Mucosa of descending colon (tissue), 3 donors: ENCODE measurements around the gene FOXI1. TPM values are rescaled to one million over a fixed set of nuclear protein-coding genes. Genes with fewer than 3 reads are reported as not detected.

ENCODE experiments used
- ATAC-seq: fragments of 200-7000 bp; cut with Tn5 transposase; one replicate; pipeline ENCODE4 v1.9.1; 2020; ENCODE audit warnings: mild to moderate bottlenecking, moderate library complexity
- DNase-seq, 3 donors: peaks; one replicate each; pipeline ENCODE4 v3.0.0-alpha.2; 2020
- H3K36me3 ChIP-seq: fragments of 200-600 bp; one replicate; pipeline ENCODE4 v1.8.0; 2021; ENCODE audit warnings: low read depth, mild to moderate bottlenecking
- H3K4me1 ChIP-seq: fragments of 200-600 bp; one replicate; pipeline ENCODE4 v1.8.0; 2021; ENCODE audit warnings: low read depth, mild to moderate bottlenecking
- H3K4me3 ChIP-seq: fragments of 200-600 bp; one replicate; pipeline ENCODE4 v1.8.0; 2021; ENCODE audit warnings: mild to moderate bottlenecking
- H3K9me3 ChIP-seq: fragments of 200-600 bp; one replicate; pipeline ENCODE4 v1.8.0; 2021; ENCODE audit warnings: mild to moderate bottlenecking
- intact Hi-C, 2 donors: fragments of 100-400 bp; cut with DNase I in 1 of 2; cut with micrococcal nuclease in 1 of 2; formaldehyde crosslinking; loops; one replicate each; pipeline versions ENCODE4 v1.11.0 to v1.11.1; 2022; cut with DNase I, micrococcal nuclease
- total RNA-seq, 3 donors: library from RNA; stranded (reverse); fragmentation: NEBNext Ultra II Directional in 2 of 3; extraction: Animal tissue kit (Norgen Biotek cat#: 25700) in 2 of 3; gene quantifications; one replicate each; pipeline versions ENCODE4 v1.2.1 to v1.2.4, GENCODE V29; 2021 to 2023
- TF ChIP-seq, protein P1 (sequence below): fragments of 200-600 bp; IDR thresholded peaks from one replicate; pipeline ENCODE4 v1.8.0; 2022; ENCODE audit warnings: antibody characterized with exemption, mild to moderate bottlenecking
- donor health status: DM: no; HTN: no; CAD: no; lungs with moderate emphysema.
- donor health status: DM: no; HTN: no; CAD: no.
- donor health status: DM: no; HTN: yes; CAD: no.

Gene FOXI1
- total RNA-seq, 3 donors from 2014 or later = 0.80 TPM; not detected in 2

GRCh38 chr5:170095646-170096045 is 10.1 kb upstream of the FOXI1 start:
- no peak for ATAC-seq

GRCh38 chr5:170097934-170098333 is 7.8 kb upstream of the FOXI1 start:
- intact Hi-C loops = no loop called here
- H3K36me3 ChIP-seq = no peaks in the 10 kb centered on the region
- DNase-seq = peak in 1 of 3 donors; percentile 6
- no peaks in the 10 kb centered on the region for H3K4me1 ChIP-seq
- TF ChIP-seq, protein P1, sequence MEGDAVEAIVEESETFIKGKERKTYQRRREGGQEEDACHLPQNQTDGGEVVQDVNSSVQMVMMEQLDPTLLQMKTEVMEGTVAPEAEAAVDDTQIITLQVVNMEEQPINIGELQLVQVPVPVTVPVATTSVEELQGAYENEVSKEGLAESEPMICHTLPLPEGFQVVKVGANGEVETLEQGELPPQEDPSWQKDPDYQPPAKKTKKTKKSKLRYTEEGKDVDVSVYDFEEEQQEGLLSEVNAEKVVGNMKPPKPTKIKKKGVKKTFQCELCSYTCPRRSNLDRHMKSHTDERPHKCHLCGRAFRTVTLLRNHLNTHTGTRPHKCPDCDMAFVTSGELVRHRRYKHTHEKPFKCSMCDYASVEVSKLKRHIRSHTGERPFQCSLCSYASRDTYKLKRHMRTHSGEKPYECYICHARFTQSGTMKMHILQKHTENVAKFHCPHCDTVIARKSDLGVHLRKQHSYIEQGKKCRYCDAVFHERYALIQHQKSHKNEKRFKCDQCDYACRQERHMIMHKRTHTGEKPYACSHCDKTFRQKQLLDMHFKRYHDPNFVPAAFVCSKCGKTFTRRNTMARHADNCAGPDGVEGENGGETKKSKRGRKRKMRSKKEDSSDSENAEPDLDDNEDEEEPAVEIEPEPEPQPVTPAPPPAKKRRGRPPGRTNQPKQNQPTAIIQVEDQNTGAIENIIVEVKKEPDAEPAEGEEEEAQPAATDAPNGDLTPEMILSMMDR = no peak
- no peak overlapping the region for H3K4me3 ChIP-seq
- no peaks in the 10 kb centered on the region for H3K9me3 ChIP-seq
- no peak for ATAC-seq

More at GRCh38 chr5:170095646-170096045, 10.1 kb upstream of the FOXI1 start:
- no peak overlapping the region for H3K4me3 ChIP-seq
- no peak for DNase-seq
- no peaks in the 10 kb centered on the region for H3K4me1 ChIP-seq
- intact Hi-C loops = no loop called here
- no peaks in the 10 kb centered on the region for H3K36me3 ChIP-seq
- no peaks in the 10 kb centered on the region for H3K9me3 ChIP-seq
- TF ChIP-seq, protein P1 = no peak

- H3K4me1 ChIP-seq = no peaks in the 10 kb centered on the region
- intact Hi-C loops = no loop called here
- no peak overlapping the region for H3K4me3 ChIP-seq
- TF ChIP-seq, protein P1 = no peak
- no peaks in the 10 kb centered on the region for H3K36me3 ChIP-seq
- no peaks in the 10 kb centered on the region for H3K9me3 ChIP-seq
- peak; percentile 48 for ATAC-seq
- DNase-seq = peak in 2 of 3 donors; percentile 42 to 83
These were observed 5.4 kb upstream of the FOXI1 start for GRCh38 chr5:170100066-170100943.

DNA sequence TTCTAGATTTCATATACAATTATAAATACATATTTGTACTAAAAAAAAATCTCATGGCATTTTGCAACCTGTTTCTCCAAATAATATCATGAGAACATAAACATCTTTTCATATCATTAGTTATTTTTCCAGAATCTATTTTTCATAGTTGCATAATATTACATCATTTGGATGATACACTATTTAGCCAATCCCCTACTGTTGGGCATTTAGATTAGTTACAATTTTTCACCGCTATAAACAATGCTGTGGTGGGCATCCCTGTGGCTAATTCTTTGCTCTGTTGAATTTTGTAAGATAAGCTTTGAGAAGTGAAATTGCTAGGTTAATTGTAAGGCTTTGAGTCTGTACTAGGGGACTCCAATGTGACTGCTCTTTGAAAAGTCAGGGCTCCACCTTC is 2.2 kb upstream of the FOXI1 start:
- TF ChIP-seq, protein P1 = no peak

DNA sequence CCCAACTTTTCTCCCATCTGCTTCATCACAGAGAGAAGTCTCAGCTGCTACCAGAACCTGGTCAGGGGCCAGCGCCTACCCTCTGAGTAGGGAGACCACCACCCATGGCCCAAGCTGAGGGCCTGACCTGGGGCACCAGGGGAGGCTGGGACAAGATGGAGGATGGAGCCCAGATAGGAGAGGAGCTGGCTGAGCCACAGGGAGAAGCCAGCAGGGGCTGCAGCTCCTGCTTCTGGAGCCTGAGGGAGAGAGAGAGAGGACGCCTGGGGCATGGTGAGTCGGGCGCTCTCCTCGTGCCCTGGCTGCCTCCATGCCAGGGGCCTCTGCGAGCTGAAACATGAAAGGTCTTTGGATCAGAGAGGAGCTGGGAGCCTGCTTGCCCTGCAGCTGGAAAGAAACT is 1.4 kb upstream of the FOXI1 start:
- TF ChIP-seq, protein P1 = no peak
- Histone ChIP-seq H3K36me3 (no peaks in the 10 kb centered on the region), H3K4me1 (no peaks in the 10 kb centered on the region), H3K9me3 (no peaks in the 10 kb centered on the region), H3K4me3 (no peak overlapping the region)
- ATAC-seq (no peak), DNase-seq (no peak)
- intact Hi-C loops = no loop called here

More for the DNA sequence above, 2.2 kb upstream of the FOXI1 start:
- H3K9me3 ChIP-seq = no peaks in the 10 kb centered on the region
- H3K4me3 ChIP-seq = no peak overlapping the region
- H3K36me3 ChIP-seq = no peaks in the 10 kb centered on the region
- H3K4me1 ChIP-seq = no peaks in the 10 kb centered on the region
- intact Hi-C loops = no loop called here
- ATAC-seq (no peak), DNase-seq (no peak)
